Thyroid gland (tissue), 4 donors: ENCODE data around the gene ENTPD6.

Source experiments
- POLR2A ChIP-seq, 2 donors: fragments of 450-650 bp; IDR thresholded peaks; one replicate each; pipeline ENCODE4 v1.6.1; 2017; ENCODE audit warnings: antibody characterized with exemption in 2 of 2, mild to moderate bottlenecking in 2 of 2, moderate library complexity in 1 of 2
- TF ChIP-seq, protein P1 (sequence below), 6 experiments: fragments of 200-600 bp in 3 of 6; fragments of 450-650 bp in 3 of 6; sonication (generic) in 3 of 6; IDR thresholded peaks; one replicate each; pipeline ENCODE4 v1.5.1; 2016 to 2019; ENCODE audit warnings: antibody characterized with exemption in 6 of 6, mild to moderate bottlenecking in 2 of 6, inconsistent platforms in 1 of 6, moderate library complexity in 1 of 6

- TF ChIP-seq POLR2A (IDR thresholded peaks at IDR 0.05), result no peak
- TF ChIP-seq, protein P1, sequence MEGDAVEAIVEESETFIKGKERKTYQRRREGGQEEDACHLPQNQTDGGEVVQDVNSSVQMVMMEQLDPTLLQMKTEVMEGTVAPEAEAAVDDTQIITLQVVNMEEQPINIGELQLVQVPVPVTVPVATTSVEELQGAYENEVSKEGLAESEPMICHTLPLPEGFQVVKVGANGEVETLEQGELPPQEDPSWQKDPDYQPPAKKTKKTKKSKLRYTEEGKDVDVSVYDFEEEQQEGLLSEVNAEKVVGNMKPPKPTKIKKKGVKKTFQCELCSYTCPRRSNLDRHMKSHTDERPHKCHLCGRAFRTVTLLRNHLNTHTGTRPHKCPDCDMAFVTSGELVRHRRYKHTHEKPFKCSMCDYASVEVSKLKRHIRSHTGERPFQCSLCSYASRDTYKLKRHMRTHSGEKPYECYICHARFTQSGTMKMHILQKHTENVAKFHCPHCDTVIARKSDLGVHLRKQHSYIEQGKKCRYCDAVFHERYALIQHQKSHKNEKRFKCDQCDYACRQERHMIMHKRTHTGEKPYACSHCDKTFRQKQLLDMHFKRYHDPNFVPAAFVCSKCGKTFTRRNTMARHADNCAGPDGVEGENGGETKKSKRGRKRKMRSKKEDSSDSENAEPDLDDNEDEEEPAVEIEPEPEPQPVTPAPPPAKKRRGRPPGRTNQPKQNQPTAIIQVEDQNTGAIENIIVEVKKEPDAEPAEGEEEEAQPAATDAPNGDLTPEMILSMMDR (IDR thresholded peaks at IDR 0.05), result no peak
These were observed 42.3 kb downstream of the ENTPD6 start for GRCh38 chr20:25237610-25238318.
